ENCODE results near the gene WDFY2. TPM values are rescaled to one million over a fixed set of nuclear protein-coding genes. Genes with fewer than 3 reads are reported as not detected.

WDFY2 gene
- total RNA-seq, 1 donor from 2014 or later, result 11.1 TPM

DNA sequence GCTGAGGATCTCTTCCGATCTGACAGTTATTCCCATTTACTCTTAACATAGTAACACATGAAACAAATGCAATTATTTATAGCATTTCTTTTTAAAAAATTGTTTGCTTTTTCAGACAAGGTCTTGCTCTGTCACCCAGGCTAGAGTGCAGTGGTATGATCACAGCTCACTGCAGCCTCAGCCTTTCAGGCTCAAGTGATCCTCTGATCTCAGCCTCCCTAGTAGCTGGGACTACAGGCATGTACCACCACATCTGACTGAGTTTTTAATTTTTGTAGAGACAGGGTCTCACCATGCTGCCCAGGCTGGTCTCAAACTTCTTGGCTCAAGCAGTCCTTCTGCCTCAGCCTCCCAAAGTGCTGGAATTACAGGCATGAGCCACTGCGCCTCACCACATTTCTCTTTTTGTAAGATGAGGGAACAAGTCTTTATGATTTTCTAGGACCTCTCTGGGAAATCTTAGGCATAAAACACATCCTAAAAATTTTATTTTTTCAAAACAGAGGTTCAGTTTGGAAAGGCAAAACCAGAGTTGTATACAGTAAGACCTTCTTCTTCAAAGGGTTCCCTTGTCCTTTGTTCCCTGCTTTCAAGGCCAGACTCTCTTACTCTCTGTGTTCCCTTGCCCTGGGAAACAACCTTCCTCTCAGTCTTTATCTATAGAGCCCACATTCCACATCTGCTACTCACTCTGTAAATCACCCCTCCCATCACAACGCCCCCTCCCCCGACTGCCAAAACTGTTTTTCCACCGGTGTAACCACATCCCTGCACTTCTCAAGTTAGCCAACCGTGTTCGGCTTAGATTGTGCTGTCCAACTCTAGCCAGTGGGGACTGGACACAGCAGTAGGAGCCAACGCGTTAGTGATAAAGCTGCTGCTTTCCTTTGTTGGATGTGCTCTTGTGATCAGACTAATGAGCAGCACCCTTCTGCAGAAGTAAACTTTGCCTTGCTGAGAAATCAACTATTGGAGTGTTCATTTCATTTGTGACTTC lies 163.5 kb downstream of the WDFY2 start:
- Mint-ChIP-seq H3K27me3 (no peaks in the 10 kb centered on the region), H3K4me1 (no peaks in the 10 kb centered on the region), H3K36me3 (ENCODE audit: low read depth) (peaks cover 37% of the 10 kb centered on the region), H3K4me3 (no peak overlapping the region), H3K27ac (no peak overlapping the region), H3K9me3 (peaks cover 10% of the 10 kb centered on the region)
- intact Hi-C loops (cut with micrococcal nuclease), result no loop called here
- no peak for DNase-seq

DNA sequence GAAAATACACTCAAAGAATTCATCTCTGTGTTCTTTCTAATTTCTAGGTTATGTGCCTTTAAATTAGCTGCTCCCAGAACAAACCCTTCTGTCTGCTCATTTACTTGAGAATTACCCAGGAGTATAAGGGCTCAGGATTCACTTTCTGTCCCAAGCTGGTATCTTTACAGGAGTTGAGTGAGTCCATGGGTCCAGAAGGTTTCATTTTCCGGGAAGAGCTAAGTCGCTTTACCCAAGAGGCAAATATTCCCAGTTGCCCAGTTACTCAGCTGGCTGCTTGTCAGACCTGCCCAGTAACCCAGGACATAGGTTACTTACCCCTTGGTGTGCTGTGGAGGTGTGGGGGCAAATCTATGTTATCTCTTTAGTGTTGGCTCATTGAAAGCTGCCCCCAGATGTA lies 172.4 kb downstream of the WDFY2 start:
- intact Hi-C loops (cut with micrococcal nuclease), result no loop called here
- Mint-ChIP-seq H3K27ac (no peak overlapping the region), H3K36me3 (ENCODE audit: low read depth) (peaks cover 22% of the 10 kb centered on the region), H3K9me3 (no peaks in the 10 kb centered on the region), H3K27me3 (no peaks in the 10 kb centered on the region), H3K4me3 (no peak overlapping the region), H3K4me1 (no peaks in the 10 kb centered on the region)
- DNase-seq, result no peak

DNA sequence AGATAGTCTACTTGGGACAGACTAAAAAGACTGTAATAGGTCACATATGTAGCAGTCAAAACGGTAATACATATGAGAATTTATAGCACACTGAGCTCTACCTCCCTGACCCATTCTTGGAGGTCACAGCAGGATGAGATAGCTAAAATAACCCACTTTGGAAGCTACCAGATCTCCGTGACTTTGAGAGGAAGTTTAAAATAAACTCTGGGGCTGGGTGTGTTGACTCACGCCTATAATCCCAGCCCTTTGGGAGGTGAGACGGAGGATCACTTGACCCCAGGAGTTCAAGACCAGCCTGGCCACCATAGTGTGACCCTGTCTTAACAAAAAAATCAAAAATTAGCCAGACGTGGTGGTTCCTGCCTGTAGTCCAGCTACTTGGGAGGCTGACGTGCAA lies 174.4 kb downstream of the WDFY2 start:
- peaks cover 21% of the 10 kb centered on the region for H3K36me3 Mint-ChIP-seq (ENCODE audit: low read depth)
- intact Hi-C loops (cut with micrococcal nuclease), result no loop called here
- H3K27me3 Mint-ChIP-seq, result no peaks in the 10 kb centered on the region
- DNase-seq, result no peak
- no peak overlapping the region for H3K27ac Mint-ChIP-seq
- no peak overlapping the region for H3K4me3 Mint-ChIP-seq
- H3K9me3 Mint-ChIP-seq, result no peaks in the 10 kb centered on the region
- peaks cover 14% of the 10 kb centered on the region for H3K4me1 Mint-ChIP-seq

DNA sequence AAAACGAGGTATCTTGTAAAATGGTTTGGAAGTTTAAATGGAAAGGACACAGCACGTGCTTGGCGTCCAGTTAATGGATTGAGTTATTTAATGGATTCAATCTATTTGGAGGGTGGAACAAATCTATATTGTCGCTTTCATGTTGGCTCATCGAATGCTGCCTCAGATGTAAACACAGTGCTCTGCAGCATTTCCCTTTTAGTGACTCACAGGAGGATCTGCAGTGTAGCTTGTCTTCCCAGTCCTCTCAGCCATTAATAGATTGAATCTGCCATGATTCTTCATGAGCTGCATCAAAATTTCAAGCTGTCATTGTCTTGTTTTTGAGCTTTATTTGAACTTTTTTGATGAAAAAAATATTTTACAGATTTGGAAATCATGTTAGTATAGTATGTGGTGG lies 175.0 kb downstream of the WDFY2 start:
- H3K4me1 Mint-ChIP-seq, result peaks cover 19% of the 10 kb centered on the region
- H3K9me3 Mint-ChIP-seq, result no peaks in the 10 kb centered on the region
- intact Hi-C loops (cut with micrococcal nuclease), result no loop called here
- H3K36me3 Mint-ChIP-seq (ENCODE audit: low read depth), result peaks cover 18% of the 10 kb centered on the region
- H3K27me3 Mint-ChIP-seq, result no peaks in the 10 kb centered on the region
- no peak overlapping the region for H3K4me3 Mint-ChIP-seq
- no peak overlapping the region for H3K27ac Mint-ChIP-seq
- DNase-seq, result no peak

DNA sequence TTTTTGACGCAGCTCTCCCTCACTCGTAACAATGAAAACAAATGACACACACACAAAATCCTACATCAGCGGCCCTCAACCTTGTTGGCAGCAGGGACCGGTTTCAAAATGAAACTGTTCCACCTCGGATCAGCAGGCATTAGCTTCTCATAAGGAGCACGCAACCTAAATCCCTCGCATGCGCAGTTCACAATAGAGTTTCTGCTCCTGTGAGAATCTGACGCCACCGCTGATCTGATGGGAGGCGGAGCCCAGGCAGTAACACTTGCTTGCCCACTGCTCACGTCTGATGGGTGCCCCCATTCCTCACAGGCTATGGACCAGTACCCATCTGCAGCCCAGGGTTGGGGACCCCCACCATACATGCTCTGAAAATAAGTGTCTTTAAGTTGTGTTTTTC lies 176.3 kb downstream of the WDFY2 start:
- no peak overlapping the region for H3K27ac Mint-ChIP-seq
- H3K4me1 Mint-ChIP-seq, result peaks cover 31% of the 10 kb centered on the region
- no peak for DNase-seq
- peaks cover 18% of the 10 kb centered on the region for H3K36me3 Mint-ChIP-seq (ENCODE audit: low read depth)
- intact Hi-C loops (cut with micrococcal nuclease), result loop anchor here (10.0 kb wide), 1 partner anchor 46 kb away; no protein-coding TSS in a partner anchor
- no peak overlapping the region for H3K4me3 Mint-ChIP-seq
- no peaks in the 10 kb centered on the region for H3K9me3 Mint-ChIP-seq
- H3K27me3 Mint-ChIP-seq, result no peaks in the 10 kb centered on the region

DNA sequence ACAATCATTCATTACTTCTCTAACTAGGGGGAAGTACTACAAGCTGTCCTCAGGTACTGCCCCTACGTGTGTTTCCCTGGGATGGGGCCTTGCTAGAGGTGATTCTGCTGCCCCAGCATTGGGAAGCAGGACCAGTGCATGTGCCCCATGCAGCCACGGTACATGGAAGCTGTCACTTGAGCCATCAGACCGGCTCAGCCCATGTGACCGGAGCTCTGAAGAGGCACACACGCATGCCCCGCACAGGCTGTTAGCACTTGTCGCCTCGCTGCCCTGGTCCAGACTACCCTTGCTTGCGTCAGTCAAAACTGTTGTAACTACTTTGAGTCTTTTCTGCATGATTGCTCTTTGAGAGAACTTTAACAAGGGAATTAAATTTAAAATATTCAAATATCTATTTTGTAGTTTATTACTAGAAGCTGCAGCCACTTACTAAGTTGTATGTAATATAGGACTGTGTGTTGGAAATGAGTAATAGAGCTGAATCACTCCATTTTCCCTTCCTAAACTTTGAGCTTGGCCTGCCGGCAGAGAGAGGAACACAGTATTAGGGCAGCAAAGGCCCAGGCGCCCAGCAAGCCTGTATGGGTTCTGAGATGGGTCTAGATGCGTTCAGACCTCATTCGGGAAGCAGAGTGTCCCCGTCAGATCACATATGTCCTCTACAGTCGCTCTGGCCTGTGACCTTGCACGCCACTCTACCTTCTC lies 177.5 kb downstream of the WDFY2 start:
- Mint-ChIP-seq H3K9me3 (no peaks in the 10 kb centered on the region), H3K4me3 (no peak overlapping the region), H3K4me1 (peaks cover 39% of the 10 kb centered on the region), H3K36me3 (ENCODE audit: low read depth) (peaks cover 21% of the 10 kb centered on the region), H3K27ac (peak overlapping the region; percentile 60), H3K27me3 (no peaks in the 10 kb centered on the region)
- intact Hi-C loops (cut with micrococcal nuclease), result loop anchor here (10.0 kb wide), 1 partner anchor 47 kb away; no protein-coding TSS in a partner anchor
- DNase-seq, result no peak

DNA sequence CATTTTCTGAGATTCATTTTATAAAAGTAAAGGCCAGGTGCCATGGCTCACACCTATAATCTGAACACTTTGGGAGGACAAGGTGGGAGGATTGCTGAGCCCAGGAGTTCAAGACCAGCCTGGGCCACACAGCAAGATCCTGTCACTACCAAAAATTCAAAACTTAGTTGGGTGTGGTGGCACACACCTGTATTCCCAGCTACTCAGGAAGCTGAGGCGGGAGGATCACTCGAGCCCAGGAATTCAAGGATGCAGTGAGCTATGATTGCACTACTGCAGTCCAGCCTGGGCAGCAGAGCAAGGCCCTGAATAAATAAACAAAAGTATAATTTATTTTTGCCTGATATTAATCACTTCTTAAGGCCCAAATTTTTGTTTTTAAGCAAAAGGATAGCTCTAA lies 179.2 kb downstream of the WDFY2 start:
- Mint-ChIP-seq H3K27ac (peak overlapping the region; percentile 42), H3K4me1 (peaks cover 39% of the 10 kb centered on the region), H3K27me3 (no peaks in the 10 kb centered on the region), H3K4me3 (no peak overlapping the region), H3K36me3 (ENCODE audit: low read depth) (peaks cover 18% of the 10 kb centered on the region), H3K9me3 (no peaks in the 10 kb centered on the region)
- intact Hi-C loops (cut with micrococcal nuclease), result loop anchor here (10.0 kb wide), 1 partner anchor 49 kb away; no protein-coding TSS in a partner anchor
- no peak for DNase-seq

DNA sequence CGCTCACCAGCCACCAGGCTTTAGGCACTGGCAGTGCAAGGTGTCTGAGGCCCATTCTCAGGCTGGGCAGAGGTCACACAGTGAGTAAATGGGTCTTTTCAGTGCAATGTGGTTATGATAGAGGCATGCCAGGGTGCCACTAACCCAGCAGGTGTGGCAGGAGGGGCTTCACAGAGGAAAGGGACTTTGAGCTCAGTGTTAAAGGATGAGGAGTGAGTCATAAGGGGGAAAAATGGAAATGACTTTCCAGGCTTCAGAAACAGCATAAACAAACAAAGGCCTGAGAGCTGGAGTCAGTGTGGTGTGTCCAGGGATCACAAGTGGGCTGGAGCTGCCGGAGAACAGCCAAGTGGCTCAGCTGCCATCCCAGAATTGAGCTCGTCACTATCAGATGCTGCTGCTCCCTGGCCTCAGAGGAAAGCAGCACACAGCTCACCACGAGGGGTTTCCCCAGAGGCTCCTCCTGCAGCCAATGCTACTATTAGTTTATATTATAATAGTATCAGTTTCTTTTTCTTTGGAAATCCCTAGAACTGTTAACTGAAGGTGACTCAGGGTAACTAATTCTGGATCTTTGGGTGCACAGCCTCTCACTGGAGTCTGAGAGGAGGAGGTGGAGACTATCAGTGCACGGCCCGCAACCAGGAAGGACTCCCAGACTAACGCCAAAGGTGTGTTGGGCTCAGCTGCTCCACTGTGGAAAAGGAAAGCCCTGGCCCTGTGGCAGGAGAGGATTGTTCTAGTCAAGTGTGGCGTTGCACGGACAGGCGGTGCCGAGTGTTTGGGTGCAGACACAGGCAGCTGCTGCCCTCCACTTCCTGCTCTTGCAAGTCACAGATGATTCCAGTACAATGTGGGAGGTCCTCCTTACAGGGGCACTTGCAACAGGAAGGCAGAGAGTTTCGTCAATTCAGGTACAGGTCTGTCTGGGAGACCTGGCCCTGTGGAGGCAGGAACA lies 180.2 kb downstream of the WDFY2 start:
- Mint-ChIP-seq H3K4me3 (peak overlapping the region; percentile 88), H3K4me1 (peaks cover 39% of the 10 kb centered on the region), H3K9me3 (no peaks in the 10 kb centered on the region), H3K27ac (peak overlapping the region; percentile 96), H3K27me3 (no peaks in the 10 kb centered on the region), H3K36me3 (ENCODE audit: low read depth) (peaks cover 15% of the 10 kb centered on the region)
- intact Hi-C loops (cut with micrococcal nuclease), result loop anchor here (1.0 to 10.0 kb wide), 6 partner anchors 23 to 311 kb away; partner anchors contain the start of genes INTS6 and WDFY2
- peak; percentile 86 for DNase-seq

DNA sequence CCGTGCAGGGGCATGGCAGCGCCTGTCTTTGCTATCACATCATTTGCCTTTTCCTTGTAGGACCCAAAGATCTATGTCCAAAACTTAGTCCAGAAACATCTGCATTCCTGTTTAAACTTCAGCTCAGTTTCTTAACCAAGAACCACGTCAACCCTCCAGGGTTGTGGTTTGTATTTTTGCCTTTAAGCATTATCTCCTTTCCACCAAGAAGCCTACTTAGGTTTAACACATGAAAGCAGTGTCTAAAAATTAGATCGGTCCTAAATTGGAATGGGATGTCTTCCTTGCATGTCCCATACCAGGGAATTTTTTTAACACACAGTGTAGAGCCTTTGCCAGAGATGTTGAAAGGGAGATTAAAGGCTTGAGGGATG lies 180.9 kb downstream of the WDFY2 start:
- Mint-ChIP-seq H3K9me3 (no peaks in the 10 kb centered on the region), H3K4me3 (peak overlapping the region; percentile 88), H3K27me3 (no peaks in the 10 kb centered on the region), H3K4me1 (peaks cover 39% of the 10 kb centered on the region), H3K27ac (peak overlapping the region; percentile 96), H3K36me3 (ENCODE audit: low read depth) (peaks cover 12% of the 10 kb centered on the region)
- intact Hi-C loops (cut with micrococcal nuclease), result loop anchor here (1.0 to 10.0 kb wide), 3 partner anchors 34 to 312 kb away; partner anchors contain the start of gene INTS6
- no peak for DNase-seq

DNA sequence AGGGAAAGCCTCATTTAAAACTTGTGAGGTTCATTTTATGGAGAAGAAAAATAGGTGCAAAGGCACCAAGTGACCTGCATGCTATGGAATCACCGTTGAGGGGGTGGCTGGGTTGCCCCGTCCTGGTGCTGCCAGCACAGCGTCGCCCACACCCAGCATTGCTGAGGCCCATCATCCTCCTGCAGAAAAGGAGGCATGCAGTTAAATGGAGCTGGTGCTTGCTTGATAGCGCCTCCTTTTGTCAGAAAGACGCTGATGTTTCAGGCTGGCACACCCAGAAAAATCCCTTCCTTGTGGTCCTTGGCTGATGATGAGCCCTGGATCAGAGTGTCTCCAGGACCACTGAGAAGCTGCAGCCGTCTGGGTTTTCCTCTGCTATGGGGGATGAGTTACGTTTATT lies 182.8 kb downstream of the WDFY2 start:
- no peak overlapping the region for H3K4me3 Mint-ChIP-seq
- intact Hi-C loops (cut with micrococcal nuclease), result loop anchor here (10.0 kb wide), 1 partner anchor 52 kb away; no protein-coding TSS in a partner anchor
- no peak for DNase-seq
- no peaks in the 10 kb centered on the region for H3K9me3 Mint-ChIP-seq
- peaks cover 38% of the 10 kb centered on the region for H3K4me1 Mint-ChIP-seq
- no peaks in the 10 kb centered on the region for H3K27me3 Mint-ChIP-seq
- no peak overlapping the region for H3K27ac Mint-ChIP-seq
- peaks cover 9% of the 10 kb centered on the region for H3K36me3 Mint-ChIP-seq (ENCODE audit: low read depth)

DNA sequence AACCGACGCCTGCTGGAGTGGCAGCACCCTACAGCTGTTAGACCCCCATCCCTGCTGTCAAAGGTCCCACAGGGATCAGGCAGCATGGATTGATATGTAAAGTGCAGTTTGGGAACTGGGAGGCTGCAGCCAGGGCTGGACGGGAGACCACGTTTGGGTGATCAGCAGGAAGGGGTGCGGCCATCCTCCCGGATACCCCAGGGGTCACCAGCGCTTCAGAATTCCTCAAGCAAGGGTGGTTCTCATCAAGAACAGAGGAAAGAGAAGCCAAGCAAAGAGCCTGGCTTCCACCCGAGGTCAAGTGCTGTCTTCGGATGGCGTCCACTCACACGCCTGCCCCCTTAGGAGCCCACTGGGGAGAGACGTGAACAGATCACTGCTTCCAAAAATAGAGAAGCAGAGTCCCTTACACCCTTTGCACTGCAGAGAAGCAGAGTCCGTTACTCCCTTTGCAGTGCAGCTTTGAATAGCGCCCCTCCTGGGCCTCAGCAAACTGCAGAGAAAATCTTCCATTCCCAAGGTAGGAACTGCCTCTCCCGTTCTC lies 184.2 kb downstream of the WDFY2 start:
- no peak overlapping the region for H3K4me3 Mint-ChIP-seq
- no peak for DNase-seq
- H3K4me1 Mint-ChIP-seq, result peaks cover 26% of the 10 kb centered on the region
- no peaks in the 10 kb centered on the region for H3K27me3 Mint-ChIP-seq
- intact Hi-C loops (cut with micrococcal nuclease), result loop anchor here (10.0 kb wide), 1 partner anchor 54 kb away; no protein-coding TSS in a partner anchor
- peaks cover 4% of the 10 kb centered on the region for H3K36me3 Mint-ChIP-seq (ENCODE audit: low read depth)
- H3K9me3 Mint-ChIP-seq, result no peaks in the 10 kb centered on the region
- H3K27ac Mint-ChIP-seq, result no peak overlapping the region

DNA sequence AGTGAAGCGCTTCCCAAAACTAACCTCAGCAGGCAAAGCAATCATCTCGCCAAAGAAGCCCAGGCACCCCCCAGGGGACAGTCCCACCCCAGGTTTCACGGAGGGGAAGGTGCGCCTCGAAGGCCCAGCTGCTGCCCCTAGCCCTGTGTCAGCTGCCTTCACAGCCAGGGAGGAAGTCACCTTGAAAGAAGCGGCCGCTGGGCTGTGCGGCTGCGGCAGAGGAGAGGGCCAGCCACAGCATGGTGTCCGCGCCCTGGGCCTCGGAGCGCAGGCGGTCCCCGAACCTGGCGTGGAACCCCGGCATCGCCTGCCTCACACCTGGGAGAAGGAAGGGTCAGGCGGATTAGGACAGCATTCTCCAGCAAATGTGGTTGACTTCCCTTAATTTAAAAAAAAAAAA lies 184.7 kb downstream of the WDFY2 start:
- no peak overlapping the region for H3K27ac Mint-ChIP-seq
- no peaks in the 10 kb centered on the region for H3K9me3 Mint-ChIP-seq
- H3K36me3 Mint-ChIP-seq (ENCODE audit: low read depth), result peaks cover 4% of the 10 kb centered on the region
- DNase-seq, result no peak
- H3K27me3 Mint-ChIP-seq, result no peaks in the 10 kb centered on the region
- intact Hi-C loops (cut with micrococcal nuclease), result loop anchor here (10.0 kb wide), 1 partner anchor 54 kb away; no protein-coding TSS in a partner anchor
- H3K4me1 Mint-ChIP-seq, result peaks cover 23% of the 10 kb centered on the region
- no peak overlapping the region for H3K4me3 Mint-ChIP-seq

All from activated CD4-positive, alpha-beta T cell treated with anti-CD3 and anti-CD28 coated beads, Interleukin-2, amount 10 ng/mL, durations not matched to agents 24 days and 14 days (primary cell).